Tibial nerve (tissue), 3 donors: Measurements from ENCODE around the gene GNA14.

Source experiments
- CTCF ChIP-seq, 5 experiments: fragments of 200-600 bp in 3 of 5; fragments of 450-650 bp in 2 of 5; sonication (generic) in 3 of 5; IDR thresholded peaks; one replicate each; pipeline ENCODE4 v1.5.1; 2016 to 2019; ENCODE audit warnings: antibody characterized with exemption in 5 of 5, mild to moderate bottlenecking in 3 of 5, moderate library complexity in 2 of 5
- POLR2A ChIP-seq, 2 donors: fragments of 450-650 bp; IDR thresholded peaks; one replicate each; pipeline ENCODE4 v1.6.1; 2017; ENCODE audit warnings: antibody characterized with exemption in 2 of 2, mild to moderate bottlenecking in 2 of 2, moderate library complexity in 2 of 2

GRCh38 chr9:77592476-77592875 is 55.6 kb downstream of the GNA14 start:
- TF ChIP-seq CTCF (IDR thresholded peaks at IDR 0.05) (no peak), POLR2A (IDR thresholded peaks at IDR 0.05) (no peak)
